RWPE2 (cell line): ENCODE measurements around the gene PRDM16.

ENCODE experiments used
- ATAC-seq: fragments of 200-7000 bp; cut with Tn5 transposase; 3 replicates; pipeline ENCODE4 v1.9.1; 2021; ENCODE audit warnings: low read depth
- DNase-seq: peaks from one replicate; pipeline ENCODE4 v3.0.0-alpha.2; 2020; ENCODE audit warnings: low spot score
- H3K27ac ChIP-seq: fragments of 450-650 bp; 2 replicates; pipeline ENCODE4 v1.5.1; 2017; ENCODE audit warnings: mild to moderate bottlenecking; ENCODE audit not compliant: poor library complexity, severe bottlenecking
- H3K27me3 ChIP-seq: fragments of 250-450 bp; sonication (Bioruptor Pico); 2 replicates; pipeline ENCODE4 v1.5.1; 2021; ENCODE audit warnings: mild to moderate bottlenecking, moderate library complexity; ENCODE audit not compliant: insufficient read depth, poor library complexity, severe bottlenecking
- H3K36me3 ChIP-seq: fragments of 250-450 bp; sonication (Bioruptor Pico); 2 replicates; pipeline ENCODE4 v1.5.1; 2020; ENCODE audit warnings: low read depth, mild to moderate bottlenecking, moderate library complexity
- H3K4me1 ChIP-seq: fragments of 250-450 bp; sonication (Bioruptor Pico); 2 replicates; pipeline ENCODE4 v1.5.1; 2021; ENCODE audit warnings: mild to moderate bottlenecking, moderate library complexity; ENCODE audit not compliant: insufficient read depth, poor library complexity, severe bottlenecking
- H3K4me3 ChIP-seq: fragments of 250-450 bp; sonication (Bioruptor Pico); 2 replicates; pipeline ENCODE4 v1.5.1; 2021; ENCODE audit warnings: mild to moderate bottlenecking, moderate library complexity; ENCODE audit not compliant: severe bottlenecking
- H3K9me3 ChIP-seq: fragments of 250-450 bp; sonication (Bioruptor Pico); 2 replicates; pipeline ENCODE4 v1.5.1; 2021; ENCODE audit warnings: mild to moderate bottlenecking, moderate library complexity; ENCODE audit not compliant: severe bottlenecking
- TF ChIP-seq, protein P1 (sequence below): fragments of 450-650 bp; IDR thresholded peaks from one replicate; pipeline ENCODE4 v1.5.1; 2017; ENCODE audit warnings: mild to moderate bottlenecking, moderate library complexity; ENCODE audit not compliant: poor library complexity, severe bottlenecking

PRDM16 gene

DNA sequence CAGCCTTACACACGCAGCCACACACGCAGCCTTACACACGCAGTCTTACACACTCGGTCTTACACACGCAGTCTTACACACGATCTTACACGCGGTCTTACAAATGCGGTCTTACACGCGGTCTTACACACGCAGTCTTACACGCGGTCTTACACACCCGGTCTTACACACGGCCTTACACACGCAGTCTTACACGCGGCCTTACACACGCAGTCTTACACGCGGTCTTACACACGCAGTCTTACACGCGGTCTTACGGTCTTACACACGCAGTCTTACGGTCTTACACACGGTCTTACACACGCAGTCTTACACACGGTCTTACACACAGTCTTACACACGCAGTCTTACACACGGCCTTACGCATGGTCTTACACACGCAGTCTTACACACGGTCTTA is 111.9 kb downstream of the PRDM16 start:
- no peak overlapping the region for H3K27ac ChIP-seq
- TF ChIP-seq, protein P1, sequence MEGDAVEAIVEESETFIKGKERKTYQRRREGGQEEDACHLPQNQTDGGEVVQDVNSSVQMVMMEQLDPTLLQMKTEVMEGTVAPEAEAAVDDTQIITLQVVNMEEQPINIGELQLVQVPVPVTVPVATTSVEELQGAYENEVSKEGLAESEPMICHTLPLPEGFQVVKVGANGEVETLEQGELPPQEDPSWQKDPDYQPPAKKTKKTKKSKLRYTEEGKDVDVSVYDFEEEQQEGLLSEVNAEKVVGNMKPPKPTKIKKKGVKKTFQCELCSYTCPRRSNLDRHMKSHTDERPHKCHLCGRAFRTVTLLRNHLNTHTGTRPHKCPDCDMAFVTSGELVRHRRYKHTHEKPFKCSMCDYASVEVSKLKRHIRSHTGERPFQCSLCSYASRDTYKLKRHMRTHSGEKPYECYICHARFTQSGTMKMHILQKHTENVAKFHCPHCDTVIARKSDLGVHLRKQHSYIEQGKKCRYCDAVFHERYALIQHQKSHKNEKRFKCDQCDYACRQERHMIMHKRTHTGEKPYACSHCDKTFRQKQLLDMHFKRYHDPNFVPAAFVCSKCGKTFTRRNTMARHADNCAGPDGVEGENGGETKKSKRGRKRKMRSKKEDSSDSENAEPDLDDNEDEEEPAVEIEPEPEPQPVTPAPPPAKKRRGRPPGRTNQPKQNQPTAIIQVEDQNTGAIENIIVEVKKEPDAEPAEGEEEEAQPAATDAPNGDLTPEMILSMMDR = no peak
- ATAC-seq (no peak), DNase-seq (no peak)
- no peaks in the 10 kb centered on the region for H3K36me3 ChIP-seq
- no peaks in the 10 kb centered on the region for H3K27me3 ChIP-seq
- peaks cover 4% of the 10 kb centered on the region for H3K9me3 ChIP-seq
- H3K4me1 ChIP-seq = no peaks in the 10 kb centered on the region
- no peak overlapping the region for H3K4me3 ChIP-seq

DNA sequence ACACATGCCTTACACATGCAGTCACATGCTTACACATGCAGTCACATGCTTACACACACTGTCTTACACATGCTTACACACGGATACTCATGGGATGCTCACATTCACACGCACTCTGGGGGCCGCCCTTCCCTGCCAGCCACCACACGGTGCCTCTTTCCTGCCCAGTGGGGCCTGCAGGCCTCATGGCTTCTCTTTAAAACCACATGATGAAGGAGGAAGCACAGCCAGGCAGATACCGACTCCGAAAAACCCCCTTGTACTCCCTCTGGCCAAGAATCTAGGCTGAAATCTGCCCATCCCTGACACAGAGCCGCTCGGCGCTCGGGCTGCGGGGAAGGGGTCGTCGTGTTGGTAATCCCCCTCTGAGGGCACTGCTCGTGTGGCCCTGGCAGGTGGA is 113.0 kb downstream of the PRDM16 start:
- no peak overlapping the region for H3K27ac ChIP-seq
- peaks cover 4% of the 10 kb centered on the region for H3K9me3 ChIP-seq
- no peak for ATAC-seq
- no peak overlapping the region for H3K4me3 ChIP-seq
- TF ChIP-seq, protein P1 = no peak
- H3K27me3 ChIP-seq = no peaks in the 10 kb centered on the region
- H3K4me1 ChIP-seq = no peaks in the 10 kb centered on the region
- no peak for DNase-seq
- H3K36me3 ChIP-seq = no peaks in the 10 kb centered on the region

DNA sequence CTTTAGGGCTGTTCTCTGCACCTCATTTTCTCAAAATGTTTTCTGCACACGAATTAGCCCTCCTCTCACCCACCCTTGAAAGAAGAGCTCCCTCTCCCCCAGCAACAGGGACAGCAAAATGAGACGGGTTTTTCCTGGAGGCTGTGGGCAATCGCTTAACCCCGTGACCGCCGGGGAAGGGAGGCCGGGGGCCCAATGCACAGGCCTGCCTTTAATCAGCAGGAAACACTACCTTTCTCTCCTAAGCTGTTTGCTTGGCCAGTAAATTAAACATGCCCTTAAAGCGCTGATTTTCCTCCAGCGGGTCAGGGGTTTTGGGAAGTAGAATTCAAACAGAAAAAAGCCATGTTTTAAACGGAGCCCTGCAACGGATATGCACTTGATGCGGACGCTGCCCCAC is 114.4 kb downstream of the PRDM16 start:
- TF ChIP-seq, protein P1 = no peak

DNA sequence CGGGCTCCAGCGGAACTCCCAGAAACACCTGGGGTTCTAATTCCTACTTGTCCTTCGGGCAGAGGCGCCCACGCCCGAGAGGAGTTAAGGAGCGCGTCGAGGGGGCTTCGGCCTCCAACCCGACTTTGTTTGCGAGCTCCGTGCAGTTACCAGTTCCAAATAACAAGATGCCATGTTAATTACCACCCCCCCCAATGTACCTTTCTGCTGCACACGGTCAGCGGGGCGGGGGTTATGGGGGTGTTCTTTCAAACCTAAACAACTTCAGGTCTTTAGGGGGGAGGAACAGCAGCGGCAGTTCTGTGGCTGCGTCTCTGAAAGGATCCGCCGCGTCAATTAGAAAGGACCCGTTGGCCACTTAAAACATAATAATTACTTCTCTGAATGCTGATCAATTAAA is 114.8 kb downstream of the PRDM16 start:
- no peak for ATAC-seq
- H3K27ac ChIP-seq = no peak overlapping the region
- no peaks in the 10 kb centered on the region for H3K36me3 ChIP-seq
- TF ChIP-seq, protein P1 = no peak
- H3K9me3 ChIP-seq = peaks cover 4% of the 10 kb centered on the region
- no peaks in the 10 kb centered on the region for H3K27me3 ChIP-seq
- H3K4me1 ChIP-seq = no peaks in the 10 kb centered on the region
- DNase-seq = no peak
- no peak overlapping the region for H3K4me3 ChIP-seq

More for the DNA sequence above, 114.4 kb downstream of the PRDM16 start:
- Histone ChIP-seq H3K4me1 (no peaks in the 10 kb centered on the region), H3K27me3 (no peaks in the 10 kb centered on the region), H3K36me3 (no peaks in the 10 kb centered on the region), H3K9me3 (peaks cover 4% of the 10 kb centered on the region), H3K27ac (no peak overlapping the region), H3K4me3 (no peak overlapping the region)
- ATAC-seq = no peak
- DNase-seq = no peak

DNA sequence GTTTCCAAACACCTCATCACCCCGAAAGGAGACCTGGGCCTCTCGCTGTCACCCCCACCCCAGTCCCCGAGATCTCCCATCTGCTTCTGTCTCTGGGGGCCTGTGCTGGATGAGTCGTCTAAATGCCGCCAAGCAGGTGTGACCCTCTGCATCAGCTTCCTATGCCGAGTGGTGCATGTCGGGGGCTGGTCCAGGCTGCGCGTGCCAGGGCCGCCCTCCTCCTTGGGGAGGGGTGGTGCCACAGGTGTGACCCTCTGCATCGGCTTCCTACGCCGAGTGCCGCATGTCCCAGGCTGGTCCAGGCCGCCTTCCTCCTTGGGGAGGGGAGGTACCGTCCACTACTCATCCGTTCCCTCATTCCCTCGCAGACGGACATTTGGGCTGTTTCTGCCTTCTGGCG is 115.7 kb downstream of the PRDM16 start:
- TF ChIP-seq, protein P1 = no peak
- no peak overlapping the region for H3K27ac ChIP-seq
- no peaks in the 10 kb centered on the region for H3K36me3 ChIP-seq
- no peak for ATAC-seq
- no peaks in the 10 kb centered on the region for H3K27me3 ChIP-seq
- no peak for DNase-seq
- H3K9me3 ChIP-seq = peaks cover 4% of the 10 kb centered on the region
- no peaks in the 10 kb centered on the region for H3K4me1 ChIP-seq
- no peak overlapping the region for H3K4me3 ChIP-seq
